T1000 (cell line): Measurements from ENCODE around the gene TOP2B.

Experiments
- DNase-seq: peaks from one replicate; lab custom pipeline; 2025; ENCODE audit warnings: mixed read lengths; lab: John Stamatoyannopoulos, UW

TOP2B gene

GRCh38 chr3:25582242-25582641 is 82.5 kb downstream of the TOP2B start:
- DNase-seq, result peak; percentile 45

GRCh38 chr3:25581823-25582222 is 82.9 kb downstream of the TOP2B start:
- DNase-seq, result no peak

- DNase-seq, result no peak
Observed at GRCh38 chr3:25581335-25581734, 83.4 kb downstream of the TOP2B start.

GRCh38 chr3:25580534-25580933 is 84.2 kb downstream of the TOP2B start:
- no peak for DNase-seq

GRCh38 chr3:25578059-25578458 is 86.6 kb downstream of the TOP2B start:
- DNase-seq, result no peak

- DNase-seq, result no peak
Observed at GRCh38 chr3:25576831-25577454, 87.8 kb downstream of the TOP2B start.

GRCh38 chr3:25576146-25576545 is 88.6 kb downstream of the TOP2B start:
- no peak for DNase-seq

- no peak for DNase-seq
Observed at GRCh38 chr3:25575001-25575400, 89.7 kb downstream of the TOP2B start.

- no peak for DNase-seq
Observed at GRCh38 chr3:25574172-25574765, 90.4 kb downstream of the TOP2B start.

GRCh38 chr3:25573386-25574171 is 91.1 kb downstream of the TOP2B start:
- DNase-seq, result peak; percentile 53

- DNase-seq, result peak; percentile 53
Observed at GRCh38 chr3:25572919-25573385, 91.8 kb downstream of the TOP2B start.

- DNase-seq, result no peak
Observed at GRCh38 chr3:25572336-25572735, 92.4 kb downstream of the TOP2B start.

GRCh38 chr3:25571285-25571684 is 93.4 kb downstream of the TOP2B start:
- no peak for DNase-seq

GRCh38 chr3:25568525-25569078 is 96.1 kb downstream of the TOP2B start:
- DNase-seq, result no peak

- no peak for DNase-seq
Observed at GRCh38 chr3:25567806-25568524, 96.7 kb downstream of the TOP2B start.

GRCh38 chr3:25567388-25567787 is 97.3 kb downstream of the TOP2B start:
- no peak for DNase-seq

GRCh38 chr3:25566358-25566920 is 98.3 kb downstream of the TOP2B start:
- DNase-seq, result no peak

GRCh38 chr3:25565807-25566206 is 98.9 kb downstream of the TOP2B start:
- no peak for DNase-seq

GRCh38 chr3:25564075-25564474 is 100.6 kb downstream of the TOP2B start:
- DNase-seq, result no peak

- DNase-seq, result no peak
Observed at GRCh38 chr3:25563601-25564000, 101.1 kb downstream of the TOP2B start.

- DNase-seq, result no peak
Observed at GRCh38 chr3:25558796-25559195, 105.9 kb downstream of the TOP2B start.

GRCh38 chr3:25558121-25558520 is 106.6 kb downstream of the TOP2B start:
- DNase-seq, result no peak
